GM12865 (cell line): ENCODE measurements around the gene PPP2R5E.

Source experiments
- DNase-seq: peaks from one replicate; pipeline ENCODE4 v3.0.0; 2010; ENCODE audit warnings: low read depth
- H3K4me3 ChIP-seq: 2 replicates; pipeline ENCODE4 v1.5.1; 2011; ENCODE audit warnings: mild to moderate bottlenecking, low read depth, low read length, control low read depth
- TF ChIP-seq, protein P1 (sequence below): IDR thresholded peaks from 2 replicates; pipeline ENCODE4 v1.5.1; 2011; ENCODE audit warnings: low read length, control low read depth, low read depth, inconsistent platforms; ENCODE audit not compliant: insufficient read depth; ENCODE audit errors: missing control alignments

PPP2R5E gene

DNA sequence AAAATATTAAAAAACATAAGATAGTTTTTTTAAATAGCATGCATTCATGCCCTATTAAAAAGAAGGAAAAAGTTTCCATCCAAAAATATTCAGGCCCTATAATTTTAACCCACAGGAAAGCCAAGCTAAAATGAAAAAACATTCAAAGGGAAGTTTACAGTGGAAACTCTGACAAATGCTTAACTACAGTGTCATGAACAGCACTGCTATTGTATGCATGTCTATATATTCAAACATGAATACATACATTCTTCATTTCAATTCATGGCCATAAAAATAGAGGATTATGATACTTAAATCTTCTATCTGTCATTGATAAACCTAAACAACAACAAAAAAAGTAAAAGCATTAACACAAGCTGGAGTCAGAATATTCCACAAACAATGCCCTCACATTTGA, 67.4 kb downstream of the PPP2R5E start:
- TF ChIP-seq, protein P1, sequence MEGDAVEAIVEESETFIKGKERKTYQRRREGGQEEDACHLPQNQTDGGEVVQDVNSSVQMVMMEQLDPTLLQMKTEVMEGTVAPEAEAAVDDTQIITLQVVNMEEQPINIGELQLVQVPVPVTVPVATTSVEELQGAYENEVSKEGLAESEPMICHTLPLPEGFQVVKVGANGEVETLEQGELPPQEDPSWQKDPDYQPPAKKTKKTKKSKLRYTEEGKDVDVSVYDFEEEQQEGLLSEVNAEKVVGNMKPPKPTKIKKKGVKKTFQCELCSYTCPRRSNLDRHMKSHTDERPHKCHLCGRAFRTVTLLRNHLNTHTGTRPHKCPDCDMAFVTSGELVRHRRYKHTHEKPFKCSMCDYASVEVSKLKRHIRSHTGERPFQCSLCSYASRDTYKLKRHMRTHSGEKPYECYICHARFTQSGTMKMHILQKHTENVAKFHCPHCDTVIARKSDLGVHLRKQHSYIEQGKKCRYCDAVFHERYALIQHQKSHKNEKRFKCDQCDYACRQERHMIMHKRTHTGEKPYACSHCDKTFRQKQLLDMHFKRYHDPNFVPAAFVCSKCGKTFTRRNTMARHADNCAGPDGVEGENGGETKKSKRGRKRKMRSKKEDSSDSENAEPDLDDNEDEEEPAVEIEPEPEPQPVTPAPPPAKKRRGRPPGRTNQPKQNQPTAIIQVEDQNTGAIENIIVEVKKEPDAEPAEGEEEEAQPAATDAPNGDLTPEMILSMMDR: no peak
- H3K4me3 ChIP-seq: no peak overlapping the region
- no peak for DNase-seq

DNA sequence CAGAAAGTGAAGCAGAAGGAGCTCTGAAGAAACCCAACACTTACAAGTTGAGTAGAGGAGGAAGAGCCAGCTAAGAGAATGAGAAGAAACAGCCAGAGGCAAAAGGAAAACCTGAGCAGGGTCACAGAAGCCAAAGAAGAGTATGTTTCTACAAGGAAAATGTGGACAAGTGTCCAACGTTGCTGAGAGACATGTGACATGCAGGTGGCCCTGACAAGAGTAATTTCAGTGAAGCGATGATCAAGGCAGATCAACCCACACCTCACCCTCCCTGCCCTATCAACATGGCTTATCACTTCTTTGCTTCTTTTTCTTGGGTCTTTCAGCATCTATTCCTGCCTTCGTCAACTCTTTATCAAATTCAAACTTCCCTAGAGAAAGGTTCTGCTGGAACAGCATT, 68.3 kb downstream of the PPP2R5E start:
- H3K4me3 ChIP-seq: no peak overlapping the region
- TF ChIP-seq, protein P1: no peak
- DNase-seq: no peak

DNA sequence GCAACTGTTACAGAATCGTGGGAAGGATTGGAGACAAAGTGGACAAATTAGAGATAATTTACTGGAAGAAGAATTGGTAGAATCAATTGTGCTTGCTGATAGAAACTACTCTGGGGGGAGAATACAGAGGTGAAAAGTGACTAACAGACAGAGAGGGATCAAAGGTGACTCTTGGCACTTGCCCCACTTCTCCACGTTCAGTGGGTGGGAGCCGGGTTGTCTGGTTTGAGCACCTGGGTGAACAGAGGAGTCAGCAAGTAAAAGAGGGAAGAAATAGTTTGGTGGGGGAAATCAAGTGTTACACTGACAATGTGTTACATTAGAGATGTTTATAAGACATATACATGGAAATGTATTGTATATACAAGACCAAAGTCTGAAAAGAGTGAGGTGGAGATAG, 69.1 kb downstream of the PPP2R5E start:
- no peak for DNase-seq
- TF ChIP-seq, protein P1: no peak
- H3K4me3 ChIP-seq: no peak overlapping the region

DNA sequence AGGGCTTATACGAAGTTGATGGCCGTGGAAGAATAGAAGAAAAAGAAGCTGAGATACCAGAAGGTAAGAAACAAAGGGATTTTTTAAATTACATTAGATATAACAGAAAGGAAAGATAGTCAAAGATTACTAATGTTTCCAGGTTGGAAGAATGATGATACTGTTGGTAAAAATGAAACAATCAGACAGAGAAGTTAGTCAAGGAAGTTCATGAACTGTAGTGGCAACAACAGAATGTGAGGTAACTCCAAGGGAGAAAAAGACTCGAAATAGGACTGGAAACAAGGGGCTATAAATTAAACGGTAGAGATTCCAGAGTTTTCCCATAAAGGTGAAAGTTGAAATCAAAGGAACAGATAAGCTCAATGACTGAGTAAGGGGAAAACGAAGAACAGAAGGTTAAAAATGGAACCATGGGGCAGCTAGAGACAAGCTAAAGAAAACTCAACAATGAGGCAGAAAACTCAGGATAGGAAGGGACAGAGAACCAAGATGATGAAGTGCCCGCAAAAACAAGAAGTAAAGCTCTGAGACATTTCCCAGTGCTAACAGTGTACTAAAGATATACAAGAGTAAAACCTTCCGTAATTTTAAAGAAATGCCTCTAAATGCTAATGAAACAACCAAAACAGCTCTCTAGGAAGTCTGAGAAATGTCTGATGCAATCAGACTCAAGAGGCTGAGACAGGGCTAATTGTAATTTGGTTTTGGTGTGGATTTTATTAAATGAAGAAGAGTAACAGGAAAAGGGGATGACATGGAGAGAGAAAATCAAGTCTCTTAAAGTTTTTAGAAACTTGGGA, 70.0 kb downstream of the PPP2R5E start:
- TF ChIP-seq, protein P1: no peak
- H3K4me3 ChIP-seq: no peak overlapping the region
- no peak for DNase-seq

DNA sequence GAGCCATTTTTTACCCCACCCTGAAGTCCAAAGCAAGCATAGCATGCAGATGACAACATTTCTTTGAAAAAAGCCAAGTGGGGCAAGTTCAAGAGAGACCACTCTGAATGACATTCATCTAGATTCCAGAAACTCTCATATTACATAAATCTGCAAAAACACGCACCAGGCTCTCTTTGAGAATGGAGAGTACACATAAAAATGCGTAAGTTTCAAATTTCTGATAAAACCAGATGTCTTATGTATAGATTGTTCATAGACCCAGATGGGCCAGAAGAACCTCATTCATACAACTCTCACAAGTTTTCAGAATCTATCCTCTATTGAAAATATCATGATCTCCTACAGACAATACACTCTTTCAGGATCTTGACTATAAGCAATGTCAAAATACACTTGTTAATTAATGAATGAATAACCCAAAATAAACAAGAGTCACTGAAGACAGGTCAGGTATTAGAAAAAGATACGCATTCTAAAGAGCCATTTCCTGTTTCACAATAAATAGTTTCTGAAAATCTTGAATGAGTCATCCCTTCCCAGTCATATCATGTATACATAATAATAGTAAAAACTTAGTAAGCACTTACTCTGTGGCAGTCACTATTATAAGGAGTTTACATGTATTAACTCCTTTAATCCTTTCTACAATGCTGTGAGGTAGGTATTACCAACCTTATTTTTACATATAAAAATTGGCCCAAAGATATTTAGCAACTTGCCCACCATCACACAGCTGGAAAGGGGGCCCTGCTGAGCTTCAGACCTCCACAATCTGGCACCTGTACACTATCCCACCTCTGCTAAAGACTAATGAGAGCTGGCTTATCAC, 72.0 kb downstream of the PPP2R5E start:
- DNase-seq: peak; percentile 67
- H3K4me3 ChIP-seq: no peak overlapping the region; the same call in 1 of the 2 replicates
- TF ChIP-seq, protein P1: no peak

DNA sequence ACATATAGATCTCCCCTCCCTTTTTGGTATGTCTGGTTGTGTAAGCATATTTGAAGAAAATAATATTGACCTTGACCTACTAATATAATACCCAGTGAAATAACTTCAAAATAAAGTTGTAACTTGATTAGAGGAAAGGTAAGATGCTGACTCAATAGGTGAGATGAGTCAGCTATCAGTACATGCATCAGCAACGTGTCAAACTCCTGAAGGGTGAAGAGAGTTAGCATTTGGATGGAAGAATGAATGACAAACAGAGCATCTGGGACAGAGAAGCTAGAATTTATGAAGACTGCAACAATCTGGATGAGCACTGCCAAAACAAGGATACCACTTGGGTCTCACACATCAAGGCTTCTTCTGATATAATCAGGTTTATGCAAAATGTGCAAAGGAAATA, 74.9 kb downstream of the PPP2R5E start:
- TF ChIP-seq, protein P1: no peak
- H3K4me3 ChIP-seq: no peak overlapping the region
- DNase-seq: peak; percentile 35
